ENCODE data around the gene CHSY3. TPM values are rescaled to one million over a fixed set of nuclear protein-coding genes. Genes with fewer than 3 reads are reported as not detected.

The CHSY3 gene
- polyA plus RNA-seq, 4 donors, result 0.33 to 2.0 TPM; not detected in 2

- no peaks in the 10 kb centered on the region for H3K36me3 ChIP-seq (ENCODE audit: control insufficient read depth in 3 of 3, insufficient read depth in 2 of 3, low read depth in 1 of 3, low read length in 3 of 3)
- H3K27me3 ChIP-seq (ENCODE audit: control insufficient read depth in 3 of 3, insufficient read depth in 3 of 3, low read length in 3 of 3), result peaks cover 8 to 22% (median 11%) of the 10 kb centered on the region in 3 donors
- H3K4me1 ChIP-seq (ENCODE audit: control insufficient read depth in 3 of 3, insufficient read depth in 2 of 3, low read depth in 1 of 3, low read length in 2 of 3), result peaks cover 0 to 13% (median 1%) of the 10 kb centered on the region in 3 donors
- peak overlapping the region in 2 of 3 donors; percentile 32 to 72 for H3K27ac ChIP-seq (ENCODE audit: low read depth in 1 of 3, low read length in 2 of 3)
- FAIRE-seq (no peak), DNase-seq (peak in 1 of 2 donors; percentile 58)
- WGBS, 3 donors, result 0 to 1% (median 1%) methylated on average over 64 to 105 of the region's 105 CpGs
- peak overlapping the region; percentile 46 to 69 (median 68) for H3K4me3 ChIP-seq (ENCODE audit: low read depth in 1 of 3, low read length in 3 of 3)
- no peaks in the 10 kb centered on the region for H3K9me3 ChIP-seq (ENCODE audit: control insufficient read depth in 2 of 2, insufficient read depth in 1 of 2, low read depth in 1 of 2, low read length in 1 of 2)
Measured at GRCh38 chr5:129904667-129905472, 605 bp downstream of the CHSY3 start.

GRCh38 chr5:129905473-129906176 lies 1.4 kb downstream of the CHSY3 start:
- Histone ChIP-seq H3K27ac (ENCODE audit: low read depth in 1 of 3, low read length in 2 of 3) (no peak overlapping the region), H3K4me1 (ENCODE audit: control insufficient read depth in 3 of 3, insufficient read depth in 2 of 3, low read depth in 1 of 3, low read length in 2 of 3) (peaks cover 0 to 13% (median 1%) of the 10 kb centered on the region in 3 donors), H3K4me3 (ENCODE audit: low read depth in 1 of 3, low read length in 3 of 3) (peak overlapping the region in 2 of 3 donors; percentile 29 to 69), H3K27me3 (ENCODE audit: control insufficient read depth in 3 of 3, insufficient read depth in 3 of 3, low read length in 3 of 3) (peaks cover 8 to 22% (median 11%) of the 10 kb centered on the region in 3 donors), H3K9me3 (ENCODE audit: control insufficient read depth in 2 of 2, insufficient read depth in 1 of 2, low read depth in 1 of 2, low read length in 1 of 2) (no peaks in the 10 kb centered on the region), H3K36me3 (ENCODE audit: control insufficient read depth in 3 of 3, insufficient read depth in 2 of 3, low read depth in 1 of 3, low read length in 3 of 3) (no peaks in the 10 kb centered on the region)
- 1 to 2% (median 1%) methylated on average over 36 to 37 of the region's 37 CpGs for WGBS, 3 donors
- FAIRE-seq (no peak), DNase-seq (peak in 1 of 2 donors; percentile 33)

GRCh38 chr5:129906177-129906887 lies 2.1 kb downstream of the CHSY3 start:
- Histone ChIP-seq H3K27me3 (ENCODE audit: control insufficient read depth in 3 of 3, insufficient read depth in 3 of 3, low read length in 3 of 3) (peaks cover 8 to 22% (median 11%) of the 10 kb centered on the region in 3 donors), H3K36me3 (ENCODE audit: control insufficient read depth in 3 of 3, insufficient read depth in 2 of 3, low read depth in 1 of 3, low read length in 3 of 3) (no peaks in the 10 kb centered on the region), H3K9me3 (ENCODE audit: control insufficient read depth in 2 of 2, insufficient read depth in 1 of 2, low read depth in 1 of 2, low read length in 1 of 2) (no peaks in the 10 kb centered on the region), H3K27ac (ENCODE audit: low read depth in 1 of 3, low read length in 2 of 3) (no peak overlapping the region), H3K4me3 (ENCODE audit: low read depth in 1 of 3, low read length in 3 of 3) (peak overlapping the region in 1 of 3 donors; percentile 29), H3K4me1 (ENCODE audit: control insufficient read depth in 3 of 3, insufficient read depth in 2 of 3, low read depth in 1 of 3, low read length in 2 of 3) (peaks cover 0 to 13% (median 1%) of the 10 kb centered on the region in 3 donors)
- WGBS, 3 donors, result 4 to 10% (median 9%) methylated on average over 20 of the region's 20 CpGs
- no peak for FAIRE-seq
- peak; percentile 26 to 63 for DNase-seq

- peaks cover 0 to 13% (median 1%) of the 10 kb centered on the region in 3 donors for H3K4me1 ChIP-seq (ENCODE audit: control insufficient read depth in 3 of 3, insufficient read depth in 2 of 3, low read depth in 1 of 3, low read length in 2 of 3)
- H3K27me3 ChIP-seq (ENCODE audit: control insufficient read depth in 3 of 3, insufficient read depth in 3 of 3, low read length in 3 of 3), result peaks cover 5 to 11% (median 9%) of the 10 kb centered on the region in 3 donors
- DNase-seq (no peak), FAIRE-seq (peak; percentile 92)
- 65 to 92% (median 87%) methylated on average over 1 of the region's 1 CpG for WGBS, 3 donors
- H3K36me3 ChIP-seq (ENCODE audit: control insufficient read depth in 3 of 3, insufficient read depth in 2 of 3, low read depth in 1 of 3, low read length in 3 of 3), result no peaks in the 10 kb centered on the region
- no peaks in the 10 kb centered on the region for H3K9me3 ChIP-seq (ENCODE audit: control insufficient read depth in 2 of 2, insufficient read depth in 1 of 2, low read depth in 1 of 2, low read length in 1 of 2)
- no peak overlapping the region for H3K4me3 ChIP-seq (ENCODE audit: low read depth in 1 of 3, low read length in 3 of 3)
- no peak overlapping the region for H3K27ac ChIP-seq (ENCODE audit: low read depth in 1 of 3, low read length in 2 of 3)
Measured at GRCh38 chr5:129909225-129909624, 5.0 kb downstream of the CHSY3 start.

- DNase-seq (no peak), FAIRE-seq (no peak)
- WGBS, 3 donors, result 63 to 68% (median 68%) methylated on average over 1 of the region's 1 CpG
- no peaks in the 10 kb centered on the region for H3K4me1 ChIP-seq (ENCODE audit: control insufficient read depth in 3 of 3, insufficient read depth in 2 of 3, low read depth in 1 of 3, low read length in 2 of 3)
- no peaks in the 10 kb centered on the region for H3K36me3 ChIP-seq (ENCODE audit: control insufficient read depth in 3 of 3, insufficient read depth in 2 of 3, low read depth in 1 of 3, low read length in 3 of 3)
- no peaks in the 10 kb centered on the region for H3K27me3 ChIP-seq (ENCODE audit: control insufficient read depth in 3 of 3, insufficient read depth in 3 of 3, low read length in 3 of 3)
- no peak overlapping the region for H3K27ac ChIP-seq (ENCODE audit: low read depth in 1 of 3, low read length in 2 of 3)
- H3K4me3 ChIP-seq (ENCODE audit: low read depth in 1 of 3, low read length in 3 of 3), result no peak overlapping the region
- no peaks in the 10 kb centered on the region for H3K9me3 ChIP-seq (ENCODE audit: control insufficient read depth in 2 of 2, insufficient read depth in 1 of 2, low read depth in 1 of 2, low read length in 1 of 2)
Measured at GRCh38 chr5:129912601-129913255, 8.5 kb downstream of the CHSY3 start.

- Histone ChIP-seq H3K4me3 (ENCODE audit: low read depth in 1 of 3, low read length in 3 of 3) (no peak overlapping the region), H3K27me3 (ENCODE audit: control insufficient read depth in 3 of 3, insufficient read depth in 3 of 3, low read length in 3 of 3) (no peaks in the 10 kb centered on the region), H3K9me3 (ENCODE audit: control insufficient read depth in 2 of 2, insufficient read depth in 1 of 2, low read depth in 1 of 2, low read length in 1 of 2) (no peaks in the 10 kb centered on the region), H3K27ac (ENCODE audit: low read depth in 1 of 3, low read length in 2 of 3) (no peak overlapping the region), H3K36me3 (ENCODE audit: control insufficient read depth in 3 of 3, insufficient read depth in 2 of 3, low read depth in 1 of 3, low read length in 3 of 3) (no peaks in the 10 kb centered on the region), H3K4me1 (ENCODE audit: control insufficient read depth in 3 of 3, insufficient read depth in 2 of 3, low read depth in 1 of 3, low read length in 2 of 3) (no peaks in the 10 kb centered on the region)
- WGBS, 3 donors, result 46 to 69% (median 49%) methylated on average over 2 of the region's 2 CpGs
- no peak for FAIRE-seq
- DNase-seq, result no peak
Measured at GRCh38 chr5:129915415-129915814, 11.2 kb downstream of the CHSY3 start.

- 30 to 63% (median 30%) methylated on average over 1 of the region's 1 CpG for WGBS, 3 donors
- Histone ChIP-seq H3K27me3 (ENCODE audit: control insufficient read depth in 3 of 3, insufficient read depth in 3 of 3, low read length in 3 of 3) (no peaks in the 10 kb centered on the region), H3K9me3 (ENCODE audit: control insufficient read depth in 2 of 2, insufficient read depth in 1 of 2, low read depth in 1 of 2, low read length in 1 of 2) (no peaks in the 10 kb centered on the region), H3K4me3 (ENCODE audit: low read depth in 1 of 3, low read length in 3 of 3) (no peak overlapping the region), H3K4me1 (ENCODE audit: control insufficient read depth in 3 of 3, insufficient read depth in 2 of 3, low read depth in 1 of 3, low read length in 2 of 3) (no peaks in the 10 kb centered on the region), H3K27ac (ENCODE audit: low read depth in 1 of 3, low read length in 2 of 3) (no peak overlapping the region), H3K36me3 (ENCODE audit: control insufficient read depth in 3 of 3, insufficient read depth in 2 of 3, low read depth in 1 of 3, low read length in 3 of 3) (no peaks in the 10 kb centered on the region)
- FAIRE-seq (no peak), DNase-seq (no peak)
Measured at GRCh38 chr5:129917224-129917623, 13.0 kb downstream of the CHSY3 start.

GRCh38 chr5:129921204-129921603 lies 16.9 kb downstream of the CHSY3 start:
- no peak for DNase-seq
- no peaks in the 10 kb centered on the region for H3K4me1 ChIP-seq (ENCODE audit: control insufficient read depth in 3 of 3, insufficient read depth in 2 of 3, low read depth in 1 of 3, low read length in 2 of 3)
- H3K27ac ChIP-seq (ENCODE audit: low read depth in 1 of 3, low read length in 2 of 3), result no peak overlapping the region
- no peaks in the 10 kb centered on the region for H3K27me3 ChIP-seq (ENCODE audit: control insufficient read depth in 3 of 3, insufficient read depth in 3 of 3, low read length in 3 of 3)
- no peak for FAIRE-seq
- H3K4me3 ChIP-seq (ENCODE audit: low read depth in 1 of 3, low read length in 3 of 3), result no peak overlapping the region
- no peaks in the 10 kb centered on the region for H3K36me3 ChIP-seq (ENCODE audit: control insufficient read depth in 3 of 3, insufficient read depth in 2 of 3, low read depth in 1 of 3, low read length in 3 of 3)
- no peaks in the 10 kb centered on the region for H3K9me3 ChIP-seq (ENCODE audit: control insufficient read depth in 2 of 2, insufficient read depth in 1 of 2, low read depth in 1 of 2, low read length in 1 of 2)
- 54 to 86% (median 62%) methylated on average over 4 of the region's 4 CpGs for WGBS, 3 donors

Measured in small intestine (tissue), 7 donors.